Mucosa of stomach (tissue), 1 donor: Measurements from ENCODE around the gene F8.

Experiments
- H3K27me3 ChIP-seq: one replicate; pipeline ENCODE4 v1.7.0; 2013; ENCODE audit warnings: mild to moderate bottlenecking, low read length; ENCODE audit not compliant: control insufficient read depth, insufficient read depth
- H3K36me3 ChIP-seq: one replicate; pipeline ENCODE4 v1.7.0; 2013; ENCODE audit warnings: low read length; ENCODE audit not compliant: control insufficient read depth, insufficient read depth
- H3K4me1 ChIP-seq: one replicate; pipeline ENCODE4 v1.7.0; 2013; ENCODE audit warnings: mild to moderate bottlenecking, low read length; ENCODE audit not compliant: control insufficient read depth, insufficient read depth
- H3K4me3 ChIP-seq: one replicate; pipeline ENCODE4 v1.7.0; 2013; ENCODE audit warnings: low read length
- H3K9ac ChIP-seq: one replicate; pipeline ENCODE4 v1.7.0; 2013; ENCODE audit warnings: mild to moderate bottlenecking, low read length, moderate library complexity
- H3K9me3 ChIP-seq: one replicate; pipeline ENCODE4 v1.7.0; 2013; ENCODE audit warnings: mild to moderate bottlenecking, low read length, moderate library complexity; ENCODE audit not compliant: control insufficient read depth
- donor health status: Pancreatic carcinoma.

The F8 gene

GRCh38 chrX:154804261-154804956 is 218.1 kb downstream of the F8 start:
- H3K36me3 ChIP-seq, result no peaks in the 10 kb centered on the region
- peaks cover 12% of the 10 kb centered on the region for H3K4me1 ChIP-seq
- peak overlapping the region; percentile 19 for H3K4me3 ChIP-seq
- H3K27me3 ChIP-seq, result peaks cover 9% of the 10 kb centered on the region
- no peaks in the 10 kb centered on the region for H3K9me3 ChIP-seq
- peak overlapping the region; percentile 25 for H3K9ac ChIP-seq

DNA sequence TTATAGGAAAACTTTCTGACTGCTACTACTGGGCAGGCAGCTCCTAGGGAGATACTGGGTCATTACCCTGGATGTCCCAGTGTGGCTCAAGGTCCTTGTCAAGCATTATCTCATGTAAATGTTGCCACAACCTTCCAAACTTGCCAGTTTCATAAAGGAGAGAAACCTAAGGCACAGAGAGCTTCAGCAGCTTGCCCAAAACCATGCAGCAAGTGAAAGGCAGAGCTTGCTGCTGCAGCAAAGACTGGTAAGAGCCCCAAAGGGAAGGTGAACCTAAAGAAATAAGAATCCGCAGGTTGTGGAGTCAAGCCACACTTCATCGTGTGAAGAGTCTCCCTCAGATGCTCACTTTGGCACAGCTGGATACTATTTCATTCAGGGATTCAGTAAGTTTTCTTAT is 219.6 kb downstream of the F8 start:
- Histone ChIP-seq H3K36me3 (no peaks in the 10 kb centered on the region), H3K9ac (no peak overlapping the region), H3K4me3 (no peak overlapping the region), H3K9me3 (no peaks in the 10 kb centered on the region), H3K4me1 (peaks cover 18% of the 10 kb centered on the region), H3K27me3 (peaks cover 9% of the 10 kb centered on the region)

DNA sequence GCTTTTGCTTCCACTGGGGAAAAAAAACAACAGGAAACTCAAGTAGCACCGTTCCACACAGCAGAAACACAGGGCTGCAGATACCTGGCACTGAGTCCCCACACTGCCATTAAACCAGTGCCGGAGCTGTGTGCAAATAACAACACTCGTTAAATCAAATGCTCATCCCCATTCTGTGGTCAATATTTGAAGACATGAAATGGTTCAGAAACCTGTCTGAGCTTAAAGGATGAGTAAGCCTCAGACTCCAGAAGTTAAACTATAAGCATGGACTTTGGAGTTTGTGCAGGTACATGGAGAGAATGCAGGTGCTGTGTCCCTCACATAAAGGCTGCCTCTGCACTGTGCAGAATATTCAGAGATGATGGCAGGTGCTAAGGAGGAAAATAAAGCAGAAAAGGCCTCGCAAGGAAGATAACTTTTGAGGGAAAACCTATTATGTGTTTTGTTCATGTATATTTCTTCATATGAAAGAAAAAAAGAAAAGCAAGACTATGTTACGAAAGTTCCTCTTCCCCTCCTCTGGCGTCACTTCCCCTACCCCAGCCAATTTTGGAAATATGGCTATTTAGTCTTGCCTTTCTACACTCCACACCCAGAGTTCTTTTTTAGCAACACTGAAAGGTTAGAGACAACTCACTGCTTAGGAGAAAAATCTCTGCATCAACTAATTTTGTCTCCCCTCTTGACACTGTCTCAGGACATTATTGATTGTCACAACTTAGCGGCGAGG is 221.9 kb downstream of the F8 start:
- Histone ChIP-seq H3K9me3 (no peaks in the 10 kb centered on the region), H3K9ac (no peak overlapping the region), H3K4me3 (no peak overlapping the region), H3K36me3 (no peaks in the 10 kb centered on the region), H3K27me3 (peaks cover 9% of the 10 kb centered on the region), H3K4me1 (peaks cover 18% of the 10 kb centered on the region)

- Histone ChIP-seq H3K4me1 (peaks cover 18% of the 10 kb centered on the region), H3K27me3 (peaks cover 8% of the 10 kb centered on the region), H3K4me3 (no peak overlapping the region), H3K9me3 (no peaks in the 10 kb centered on the region), H3K9ac (no peak overlapping the region), H3K36me3 (no peaks in the 10 kb centered on the region)
These were observed 222.8 kb downstream of the F8 start for GRCh38 chrX:154799556-154800348.

DNA sequence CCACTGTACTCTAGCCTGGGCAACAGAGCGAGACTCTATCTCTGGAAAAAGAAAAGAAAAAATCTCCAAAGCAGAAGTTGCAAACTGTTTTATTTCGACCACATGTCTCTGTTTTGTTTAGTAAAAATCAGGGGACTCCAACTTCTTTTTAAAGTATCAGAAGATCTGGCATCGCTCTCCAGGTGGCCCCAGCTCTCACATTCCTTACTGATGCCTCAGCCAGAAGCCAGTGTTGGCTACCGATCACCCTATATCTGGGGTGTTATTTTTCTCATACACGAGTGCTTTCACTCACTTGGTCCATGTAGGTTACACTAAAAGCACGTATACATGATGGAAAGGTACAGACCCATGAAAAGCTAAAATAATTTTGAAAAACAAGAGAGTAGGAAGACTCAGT is 225.5 kb downstream of the F8 start:
- Histone ChIP-seq H3K9ac (no peak overlapping the region), H3K4me1 (peaks cover 18% of the 10 kb centered on the region), H3K4me3 (no peak overlapping the region), H3K9me3 (no peaks in the 10 kb centered on the region), H3K36me3 (no peaks in the 10 kb centered on the region), H3K27me3 (no peaks in the 10 kb centered on the region)

DNA sequence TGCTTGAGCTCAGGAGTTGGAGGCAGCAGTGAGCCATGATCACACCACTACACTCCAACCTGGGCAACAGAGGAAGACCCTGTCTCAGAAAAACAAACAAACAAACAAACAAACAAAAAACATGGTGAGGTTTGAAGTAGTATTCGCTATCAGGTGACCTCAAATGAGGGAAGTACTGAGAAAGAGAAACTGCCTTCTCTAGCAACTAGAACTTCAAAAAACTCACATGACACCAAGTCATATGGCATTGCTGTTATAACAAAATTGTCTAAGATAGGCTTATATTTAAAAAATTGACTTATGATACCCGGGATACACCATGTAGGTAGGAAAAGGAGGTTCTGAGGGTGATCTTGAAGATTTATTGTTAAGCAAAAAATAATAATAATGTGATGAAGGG is 227.5 kb downstream of the F8 start:
- Histone ChIP-seq H3K36me3 (no peaks in the 10 kb centered on the region), H3K9ac (no peak overlapping the region), H3K4me3 (no peak overlapping the region), H3K9me3 (no peaks in the 10 kb centered on the region), H3K27me3 (no peaks in the 10 kb centered on the region), H3K4me1 (peaks cover 12% of the 10 kb centered on the region)

GRCh38 chrX:154793084-154793795 is 229.3 kb downstream of the F8 start:
- Histone ChIP-seq H3K27me3 (no peaks in the 10 kb centered on the region), H3K9ac (no peak overlapping the region), H3K4me3 (no peak overlapping the region), H3K4me1 (no peaks in the 10 kb centered on the region), H3K36me3 (no peaks in the 10 kb centered on the region), H3K9me3 (no peaks in the 10 kb centered on the region)

GRCh38 chrX:154791939-154792338 is 230.6 kb downstream of the F8 start:
- Histone ChIP-seq H3K36me3 (no peaks in the 10 kb centered on the region), H3K4me1 (no peaks in the 10 kb centered on the region), H3K4me3 (no peak overlapping the region), H3K9ac (no peak overlapping the region), H3K9me3 (no peaks in the 10 kb centered on the region), H3K27me3 (no peaks in the 10 kb centered on the region)

DNA sequence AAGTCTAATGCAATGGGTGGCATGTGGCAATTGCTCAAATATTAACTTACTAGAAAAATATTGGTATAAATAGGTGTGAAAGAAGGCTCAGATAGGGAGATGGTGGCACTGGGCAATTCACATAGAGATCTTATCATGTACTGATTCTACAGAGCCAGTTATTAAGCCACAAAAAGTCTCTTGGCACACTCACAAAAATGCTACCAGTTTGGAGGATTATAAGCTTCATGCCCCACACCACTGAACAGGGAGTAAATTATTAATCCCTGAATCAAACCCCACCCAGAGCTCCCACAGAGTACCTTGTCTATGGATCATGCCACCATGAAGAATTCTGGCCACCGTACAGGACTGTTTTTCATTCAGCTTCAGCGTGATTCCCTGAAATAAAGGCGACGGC is 231.1 kb downstream of the F8 start:
- Histone ChIP-seq H3K9me3 (no peaks in the 10 kb centered on the region), H3K36me3 (no peaks in the 10 kb centered on the region), H3K9ac (no peak overlapping the region), H3K27me3 (no peaks in the 10 kb centered on the region), H3K4me3 (no peak overlapping the region), H3K4me1 (no peaks in the 10 kb centered on the region)
